Psoas muscle (tissue), 8 donors: ENCODE measurements around the gene GALNT9. TPM values are rescaled to one million over a fixed set of nuclear protein-coding genes. Genes with fewer than 3 reads are reported as not detected.

Source experiments
- ATAC-seq, 4 donors: fragments of 200-7000 bp; cut with Tn5 transposase; one replicate each; pipeline ENCODE4 v1.9.1; 2020; ENCODE audit warnings: moderate library complexity in 3 of 4, mild to moderate bottlenecking in 2 of 4
- DNase-seq, 2 donors: peaks; one replicate each; pipeline ENCODE4 v3.0.0-alpha.2; 2020
- H3K27ac ChIP-seq: fragments of 200-600 bp; one replicate; pipeline ENCODE4 v1.8.0; 2022
- H3K27me3 ChIP-seq, 3 donors: fragments of 200-600 bp in 1 of 3; one replicate each; pipeline versions ENCODE4 v1.6.1 to v1.8.0; 2013 to 2022; ENCODE audit warnings: low read length in 2 of 3, mild to moderate bottlenecking in 2 of 3, moderate library complexity in 1 of 3; ENCODE audit not compliant: insufficient read depth in 3 of 3
- H3K36me3 ChIP-seq, 2 donors: fragments of 200-600 bp in 1 of 2; one replicate each; pipeline versions ENCODE4 v1.6.1 to v1.8.0; 2013 to 2022; ENCODE audit warnings: low read depth in 1 of 2, mild to moderate bottlenecking in 1 of 2, moderate library complexity in 1 of 2; ENCODE audit not compliant: insufficient read depth in 1 of 2
- H3K4me1 ChIP-seq: fragments of 200-600 bp; one replicate; pipeline ENCODE4 v1.8.0; 2022
- H3K4me3 ChIP-seq: fragments of 200-600 bp; one replicate; pipeline ENCODE4 v1.8.0; 2022; ENCODE audit warnings: mild to moderate bottlenecking
- H3K9me3 ChIP-seq: fragments of 200-600 bp; one replicate; pipeline ENCODE4 v1.8.0; 2022
- CTCF ChIP-seq: fragments of 200-600 bp; IDR thresholded peaks from one replicate; pipeline ENCODE4 v1.8.0; 2022; ENCODE audit warnings: antibody characterized with exemption
- WGBS, 3 donors: extraction: QIAGEN DNeasy Blood & Tissue Kit; methylation state at CpG; one replicate each; pipeline versions ENCODE4 v1.1.6 to v1.1.7; 2013; 5-methylcytosine and 5-hydroxymethylcytosine counted together
- intact Hi-C, 2 donors: fragments of 100-400 bp; cut with DNase I; formaldehyde crosslinking; loops; one replicate each; pipeline versions ENCODE4 v1.11.0 to v1.14.2; 2022
- polyA plus RNA-seq, 3 donors: library from polyadenylated mRNA; stranded (reverse); fragments of 200-250 nt; gene quantifications; one replicate each; pipeline ENCODE4 v1.2.3, GENCODE V29; 2013
- total RNA-seq, 4 donors: library from RNA; stranded (reverse); fragmentation: NEBNext Ultra II Directional in 2 of 4; extraction: Animal tissue kit (Norgen Biotek cat#: 25700) in 2 of 4; gene quantifications; one replicate each; pipeline versions ENCODE4 v1.2.1 to v1.2.4, GENCODE V29; 2021 to 2023
- donor health status: healthy with polysubstance abuse.
- donor health status: DM: no; HTN: no; CAD: no; lungs with moderate emphysema.
- donor health status: Bipolar disorder and iron deficiency.
- donor health status: healthy.
- donor health status: DM: yes; HTN: yes; CAD: no.
- donor health status: DM: no; HTN: no; CAD: no.
- donor health status: DM: no; HTN: no; CAD: no.
- donor health status: DM: yes; HTN: yes; CAD: no.

Gene GALNT9
- total and polyA plus RNA-seq, 7 donors = 0.01 to 0.21 (median 0.08) TPM; not detected in 4

GRCh38 chr12:132190012-132190755, 139.2 kb downstream of the GALNT9 start:
- Histone ChIP-seq H3K27ac (peak overlapping the region; percentile 79), H3K4me1 (peaks cover 10% of the 10 kb centered on the region), H3K9me3 (no peaks in the 10 kb centered on the region), H3K36me3 (no peaks in the 10 kb centered on the region), H3K4me3 (peak overlapping the region; percentile 84), H3K27me3 (peaks cover 0 to 10% (median 8%) of the 10 kb centered on the region in 3 donors)
- TF ChIP-seq CTCF = no peak
- peak; percentile 11 to 40 (median 19) for ATAC-seq
- 31 to 42% (median 35%) methylated on average over 54 to 59 of the region's 59 CpGs for WGBS, 3 donors
- intact Hi-C loops = no loop called here
- DNase-seq = peak in 1 of 2 donors; percentile 32

GRCh38 chr12:132189378-132190011, 139.9 kb downstream of the GALNT9 start:
- intact Hi-C loops = no loop called here
- Histone ChIP-seq H3K9me3 (no peaks in the 10 kb centered on the region), H3K36me3 (no peaks in the 10 kb centered on the region), H3K4me3 (peak overlapping the region; percentile 84), H3K27ac (peak overlapping the region; percentile 79), H3K27me3 (peaks cover 0 to 11% (median 10%) of the 10 kb centered on the region in 3 donors), H3K4me1 (peaks cover 10% of the 10 kb centered on the region)
- no peak for TF ChIP-seq CTCF
- ATAC-seq = peak; percentile 90 to 98 (median 97)
- DNase-seq = peak; percentile 89 to 96
- 0 to 1% (median 1%) methylated on average over 46 to 69 of the region's 69 CpGs for WGBS, 3 donors

- DNase-seq (no peak), ATAC-seq (no peak)
- Histone ChIP-seq H3K9me3 (no peaks in the 10 kb centered on the region), H3K4me1 (peaks cover 10% of the 10 kb centered on the region), H3K36me3 (no peaks in the 10 kb centered on the region), H3K4me3 (peak overlapping the region; percentile 84), H3K27me3 (peaks cover 0 to 11% (median 7%) of the 10 kb centered on the region in 3 donors), H3K27ac (peak overlapping the region; percentile 79)
- intact Hi-C loops = no loop called here
- no peak for TF ChIP-seq CTCF
- WGBS, 3 donors = 22 to 24% (median 24%) methylated on average over 18 to 20 of the region's 20 CpGs
Observed at GRCh38 chr12:132188916-132189325, 140.5 kb downstream of the GALNT9 start.

GRCh38 chr12:132188451-132188901, 140.9 kb downstream of the GALNT9 start:
- no peak for DNase-seq

More at GRCh38 chr12:132188451-132188901, 140.9 kb downstream of the GALNT9 start:
- 71 to 77% (median 75%) methylated on average over 21 of the region's 21 CpGs for WGBS, 3 donors
- Histone ChIP-seq H3K27me3 (peaks cover 0 to 11% (median 2%) of the 10 kb centered on the region in 3 donors), H3K4me3 (peak overlapping the region; percentile 84), H3K9me3 (no peaks in the 10 kb centered on the region), H3K27ac (no peak overlapping the region), H3K4me1 (peaks cover 10% of the 10 kb centered on the region), H3K36me3 (no peaks in the 10 kb centered on the region)
- ATAC-seq = no peak
- TF ChIP-seq CTCF = no peak
- intact Hi-C loops = no loop called here
